K562 (cell line): ENCODE measurements around the gene DNMT3A. TPM values are rescaled to one million over a fixed set of nuclear protein-coding genes. Genes with fewer than 3 reads are reported as not detected.

Source experiments
- ATF6 ChIP-seq: sonication (generic); formaldehyde crosslinking; IDR thresholded peaks from 2 replicates; pipeline ENCODE4 v1.4.0; 2020; ENCODE audit warnings: mild to moderate bottlenecking, missing genetic modification reagents
- BRCA1 ChIP-seq, 2 experiments: fragments of 450-650 bp in 1 of 2; sonication (generic) in 1 of 2; formaldehyde crosslinking in 1 of 2; IDR thresholded peaks; 2 replicates each; pipeline versions ENCODE4 v1.5.0 to v1.6.1; 2017 to 2020; ENCODE audit warnings: mild to moderate bottlenecking in 1 of 2, missing genetic modification reagents in 1 of 2
- RERE ChIP-seq: sonication (generic); formaldehyde crosslinking; IDR thresholded peaks from 2 replicates; pipeline ENCODE4 v1.8.0; 2023; ENCODE audit warnings: missing genetic modification reagents, mild to moderate bottlenecking, borderline replicate concordance
- ZFX ChIP-seq: sonication (generic); formaldehyde crosslinking; IDR thresholded peaks from 2 replicates; pipeline ENCODE4 v1.8.0; 2022; ENCODE audit warnings: mild to moderate bottlenecking, missing genetic modification reagents, moderate library complexity
- polyA plus RNA-seq, 8 experiments: library from polyadenylated mRNA; depleted of rRNA in 4 of 8; stranded (reverse) in 5 of 8; unstranded in 3 of 8; fragments of >200 nt; fragmentation: Nextera tagmentation in 2 of 8; fragmentation: Illumina TruSeq in 1 of 8; extraction: Ambion mirVana in 2 of 8; extraction: Trizol in 1 of 8; gene quantifications; 2 replicates each; pipeline versions ENCODE4 v1.2.1 to v1.2.3, GENCODE V29; 2011 to 2014; ENCODE audit warnings: inconsistent platforms in 1 of 8, missing spikeins in 1 of 8
- total RNA-seq, 7 experiments: library from RNA; depleted of rRNA in 6 of 7; stranded (reverse); fragments of >200 nt in 6 of 7; fragmentation: Illumina TruSeq in 2 of 7; extraction: Trizol in 2 of 7; gene quantifications; 2 replicates each; pipeline versions ENCODE4 v1.2.1 to v1.2.3, GENCODE V29; 2011 to 2021; ENCODE audit warnings: low replicate concordance in 1 of 7

The DNMT3A gene
- total and polyA plus RNA-seq, 9 of the 15 experiments (the other 6 are each of a cell fraction or from before 2014, with no cell fraction given) = 3.0 to 16.0 (median 6.1) TPM

GRCh38 chr2:25366629-25367028, 24.9 kb upstream of the DNMT3A start (continued):
- no peak for TF ChIP-seq RERE (CRISPR knock-in tag)
- TF ChIP-seq ATF6 = no peak
- no peak for TF ChIP-seq BRCA1 (IDR thresholded peaks at IDR 0.05)
- no peak for TF ChIP-seq BRCA1 (CRISPR knock-in tag; IDR thresholded peaks at IDR 0.05)
- no peak for TF ChIP-seq ZFX
